DMS153 treated with DMSO at 0.1 percent for 48 hours (cell line): ENCODE results near the gene ZNF416.

ENCODE experiments used
- DNase-seq: peaks from one replicate; lab custom pipeline; 2025; ENCODE audit not compliant: unreplicated experiment; lab: John Stamatoyannopoulos, UW

Gene ZNF416

GRCh38 chr19:57578487-57579205 lies at the start of gene ZNF416:
Gene ZNF416 (minus strand): TSS chr19:57578911. CDS start chr19:57578704, 207 bp downstream.
- peak; percentile 93 for DNase-seq

GRCh38 chr19:57623091-57623490 lies 44.4 kb upstream of the ZNF416 start:
- no peak for DNase-seq

GRCh38 chr19:57620673-57621348 lies 42.1 kb upstream of the ZNF416 start:
- no peak for DNase-seq

GRCh38 chr19:57615346-57615745 lies 36.6 kb upstream of the ZNF416 start:
- no peak for DNase-seq

GRCh38 chr19:57613941-57614743 lies 35.4 kb upstream of the ZNF416 start, which contains the start of gene ZNF134:
Gene ZNF134 (plus strand): TSS chr19:57614242. CDS start chr19:57619469, 5,227 bp downstream.
- DNase-seq = peak; percentile 55

- DNase-seq = no peak
Measured at GRCh38 chr19:57611113-57611512, 32.4 kb upstream of the ZNF416 start.

- no peak for DNase-seq
Measured at GRCh38 chr19:57606931-57607330, 28.2 kb upstream of the ZNF416 start.

GRCh38 chr19:57599761-57600383 lies 21.2 kb upstream of the ZNF416 start, which contains the start of gene ZNF530:
Gene ZNF530 (plus strand): TSS chr19:57599885. CDS start chr19:57604346, 4,461 bp downstream.
- peak; percentile 86 for DNase-seq

GRCh38 chr19:57599377-57599760 lies 20.7 kb upstream of the ZNF416 start:
- DNase-seq = no peak

GRCh38 chr19:57587529-57587928 lies 8.8 kb upstream of the ZNF416 start:
- no peak for DNase-seq

GRCh38 chr19:57583521-57584416 lies 5.1 kb upstream of the ZNF416 start, which contains the start of gene ZIK1:
Gene ZIK1 (plus strand): TSS chr19:57584145. CDS start chr19:57584357, 212 bp downstream.
- DNase-seq = peak; percentile 46

- no peak for DNase-seq
Measured at GRCh38 chr19:57583104-57583520, 4.4 kb upstream of the ZNF416 start.

GRCh38 chr19:57576661-57577060 lies 2.0 kb downstream of the ZNF416 start:
- DNase-seq = no peak

GRCh38 chr19:57572415-57572947 lies 6.2 kb downstream of the ZNF416 start:
- no peak for DNase-seq

- no peak for DNase-seq
Measured at GRCh38 chr19:57570707-57571106, 8.0 kb downstream of the ZNF416 start.

- DNase-seq = no peak
Measured at GRCh38 chr19:57566396-57567265, 12.1 kb downstream of the ZNF416 start.

GRCh38 chr19:57563547-57563946 lies 15.2 kb downstream of the ZNF416 start:
- no peak for DNase-seq

GRCh38 chr19:57560049-57560491 lies 18.6 kb downstream of the ZNF416 start:
- DNase-seq = no peak
